D341Med (cell line): ENCODE data around the gene TNFRSF17.
"Not testable (repeated sequence)": the region's sequence is repeated elsewhere in the genome, so short reads cannot be mapped to it uniquely, and the experiment has no call there.

ENCODE experiments used
- DNase-seq: peaks from one replicate; pipeline ENCODE4 v3.0.0; 2012; ENCODE audit warnings: low spot score

Gene TNFRSF17

DNA sequence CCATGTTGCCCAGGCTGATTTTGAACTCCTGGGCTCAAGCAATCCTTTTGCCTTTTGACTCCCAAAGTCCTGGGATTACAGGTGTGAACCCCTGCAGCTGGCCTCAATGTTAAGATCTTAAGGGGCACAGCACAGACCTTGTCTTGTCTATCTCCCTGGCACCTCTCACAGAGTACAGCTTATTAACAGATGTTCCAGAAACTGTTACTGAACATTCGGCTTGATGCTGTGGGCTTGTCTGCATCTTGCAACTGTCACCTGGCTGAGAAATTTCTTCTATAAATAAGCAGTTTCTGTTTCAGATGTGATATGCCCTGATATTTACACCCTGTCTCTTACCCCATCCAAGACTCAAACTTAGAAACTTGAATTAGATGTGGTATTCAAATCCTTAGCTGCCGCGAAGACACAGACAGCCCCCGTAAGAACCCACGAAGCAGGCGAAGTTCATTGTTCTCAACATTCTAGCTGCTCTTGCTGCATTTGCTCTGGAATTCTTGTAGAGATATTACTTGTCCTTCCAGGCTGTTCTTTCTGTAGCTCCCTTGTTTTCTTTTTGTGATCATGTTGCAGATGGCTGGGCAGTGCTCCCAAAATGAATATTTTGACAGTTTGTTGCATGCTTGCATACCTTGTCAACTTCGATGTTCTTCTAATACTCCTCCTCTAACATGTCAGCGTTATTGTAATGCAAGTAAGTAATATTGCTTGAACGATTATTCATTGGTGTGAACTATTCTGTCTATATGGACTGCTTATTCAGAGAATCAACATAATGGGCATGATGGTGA is at the start of gene TNFRSF17:
Gene TNFRSF17 (plus strand): TSS at position 450 of the 791 bp plus-strand sequence. CDS start 115 bp downstream, at position 565.
- no peak for DNase-seq

GRCh38 chr16:11915644-11916523 is 49.1 kb upstream of the TNFRSF17 start, which contains the start of gene GSPT1:
Gene GSPT1 (minus strand): TSS chr16:11915956. CDS start chr16:11915720, 236 bp downstream.
- DNase-seq = peak; percentile 96

DNA sequence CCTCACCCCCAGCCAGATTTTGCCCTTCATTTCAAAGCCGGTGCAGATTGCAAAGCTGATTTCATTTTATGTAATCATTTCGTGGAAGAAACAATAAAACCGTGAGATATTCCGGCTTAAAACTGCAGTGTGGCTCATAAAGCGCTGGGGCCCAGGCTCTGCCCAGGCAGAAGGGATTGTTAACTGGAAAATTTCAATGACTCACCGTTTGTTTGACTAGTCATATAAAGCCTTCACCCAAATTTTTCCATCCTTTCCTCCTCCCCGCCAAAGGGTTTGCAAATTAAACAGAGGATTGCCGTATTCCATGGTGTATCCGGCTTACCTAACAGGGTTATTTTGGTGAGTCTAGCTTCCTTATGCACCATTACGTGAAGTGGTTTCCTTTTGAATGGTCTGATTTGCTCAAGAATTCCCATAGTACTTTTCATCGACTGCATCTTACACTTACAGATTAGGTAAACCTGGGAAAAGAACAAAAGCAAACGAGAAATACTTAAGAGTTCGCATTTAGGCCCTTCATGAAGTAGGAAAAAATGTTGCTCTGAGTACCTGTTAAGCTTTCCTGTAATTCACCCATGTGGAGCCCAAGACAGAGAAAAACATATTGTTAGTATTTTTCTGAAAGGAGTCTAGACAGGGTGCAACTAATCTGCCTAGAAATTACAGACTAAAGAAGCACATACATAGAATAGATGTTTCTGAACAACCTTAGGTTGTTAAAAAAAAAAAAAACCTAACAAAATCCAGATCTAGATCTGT is 48.3 kb upstream of the TNFRSF17 start:
- DNase-seq = no peak

DNA sequence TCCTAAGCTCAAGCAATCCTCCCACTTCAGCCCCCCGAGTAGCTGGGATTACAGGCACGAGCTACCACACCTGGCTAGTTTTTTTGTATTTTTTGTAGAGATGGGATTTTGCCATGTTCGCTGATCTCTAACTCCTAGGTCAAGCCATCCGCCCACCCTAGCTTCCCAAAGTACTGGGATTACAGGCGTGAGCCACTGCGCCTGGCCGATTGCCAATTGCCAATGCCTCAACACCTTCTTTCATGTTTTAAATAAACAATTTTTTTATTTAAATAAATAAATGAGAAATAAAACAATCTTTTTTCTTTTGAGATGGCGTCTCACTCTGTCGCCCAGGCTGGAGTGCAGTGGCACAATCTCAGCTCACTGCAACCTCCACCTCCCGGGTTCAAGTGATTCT is 41.0 kb upstream of the TNFRSF17 start:
- DNase-seq = not testable (repeated sequence)

GRCh38 chr16:11927350-11927749 is 37.7 kb upstream of the TNFRSF17 start:
- not testable (repeated sequence) for DNase-seq

GRCh38 chr16:11941945-11942344 is 23.1 kb upstream of the TNFRSF17 start, which contains the start of gene NPIPB2:
Gene NPIPB2 (minus strand): TSS chr16:11942045. CDS start chr16:11942045, 0 bp downstream.
- DNase-seq = not testable (repeated sequence)

DNA sequence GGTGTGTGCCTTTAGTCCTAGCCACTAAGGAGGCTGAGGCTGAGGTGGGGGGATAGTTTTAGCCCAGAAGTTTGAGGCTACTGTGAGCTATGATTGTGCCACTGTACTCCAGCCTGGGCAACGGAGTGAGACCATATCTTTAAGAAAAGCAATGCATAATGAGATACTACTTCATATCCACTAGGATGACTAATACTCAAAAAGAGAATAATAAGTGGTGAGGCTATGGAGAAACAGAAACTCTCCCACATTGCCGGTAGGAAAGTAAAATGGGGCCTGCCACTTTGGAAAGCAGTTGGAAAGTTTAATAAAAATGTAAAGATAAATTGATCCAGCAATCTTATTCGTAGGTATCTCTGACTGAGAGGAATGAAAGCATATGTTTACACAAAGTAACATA is 18.6 kb upstream of the TNFRSF17 start:
- no peak for DNase-seq

DNA sequence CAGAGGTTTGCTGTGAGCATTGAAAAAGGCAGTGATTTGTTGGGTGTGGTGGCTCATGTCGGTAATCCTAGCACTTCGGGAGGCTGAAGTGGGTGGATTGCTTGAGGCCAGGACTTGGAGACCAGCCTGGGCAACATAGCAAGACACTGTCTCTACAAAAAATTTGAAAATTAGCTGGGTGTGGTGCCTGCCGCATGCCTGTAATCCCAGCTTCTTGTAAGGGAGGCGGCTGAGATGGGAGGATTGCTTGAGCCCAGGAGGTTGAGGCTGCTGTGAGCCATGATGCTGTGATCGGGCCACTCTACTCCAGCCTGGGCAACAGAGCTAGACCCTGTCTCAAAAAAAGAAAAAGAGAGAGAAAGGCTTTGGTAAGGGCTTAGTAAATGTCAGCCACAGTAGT is 16.2 kb upstream of the TNFRSF17 start:
- no peak for DNase-seq

- peak; percentile 69 for DNase-seq
These were observed 15.5 kb upstream of the TNFRSF17 start for GRCh38 chr16:11949527-11949926.

DNA sequence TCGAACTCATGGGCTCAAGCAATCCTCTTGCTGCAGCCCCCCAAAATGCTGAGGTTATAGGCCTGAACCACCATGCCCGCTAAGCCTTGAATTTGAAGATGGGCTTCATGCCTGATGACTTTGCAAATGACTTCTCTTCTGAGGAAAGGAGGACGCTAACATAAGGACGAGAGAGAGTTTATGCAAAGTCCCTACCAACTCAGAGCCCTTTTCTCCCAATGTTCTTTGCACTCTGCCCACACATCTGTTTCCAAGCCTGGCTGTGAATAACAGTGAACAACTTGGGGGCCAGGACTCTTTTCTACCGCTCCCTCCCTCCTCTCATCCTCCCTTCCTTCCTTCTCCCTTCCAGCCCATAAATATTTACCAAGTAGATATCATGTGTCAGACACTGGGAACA is 14.6 kb upstream of the TNFRSF17 start:
- no peak for DNase-seq

DNA sequence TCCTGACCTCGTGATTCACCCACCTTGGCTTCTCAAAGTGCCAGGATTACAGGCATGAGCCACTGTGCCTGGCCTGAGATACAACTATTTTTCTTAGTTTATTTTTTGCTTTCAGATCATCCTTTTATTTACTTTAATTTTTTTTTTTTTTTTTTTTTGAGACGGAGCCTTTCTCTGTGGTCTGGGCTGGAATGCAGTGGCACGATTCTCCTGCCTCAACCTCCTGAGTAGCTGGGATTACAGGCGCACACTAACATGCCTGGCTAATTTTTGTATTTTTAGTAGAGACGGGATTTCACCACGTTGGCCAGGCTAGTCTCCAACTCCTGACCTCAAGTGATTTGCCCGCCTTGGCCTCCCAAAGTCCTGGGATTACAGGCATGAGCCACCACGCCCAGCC is 11.4 kb upstream of the TNFRSF17 start:
- DNase-seq = not testable (repeated sequence)

DNA sequence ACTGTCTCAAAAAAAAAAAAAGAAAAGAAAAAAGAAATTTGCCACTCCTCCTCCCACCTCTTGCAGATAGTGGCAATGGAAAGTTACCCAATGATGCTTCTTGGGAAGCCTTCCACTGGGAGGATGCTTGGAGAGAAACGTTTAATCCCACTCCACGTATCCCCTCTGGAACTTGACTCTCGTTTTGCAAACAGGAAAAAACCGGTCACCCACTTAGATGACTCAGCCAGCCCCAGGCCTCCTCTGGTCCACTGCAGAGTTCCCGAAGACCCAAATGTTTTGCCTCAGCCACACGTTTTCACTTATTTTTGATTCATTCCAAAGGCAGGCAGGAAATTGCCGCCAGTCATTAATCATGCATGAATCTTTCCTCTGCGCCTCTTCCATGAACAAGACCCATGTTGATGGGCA is 9.3 kb upstream of the TNFRSF17 start:
- no peak for DNase-seq

DNA sequence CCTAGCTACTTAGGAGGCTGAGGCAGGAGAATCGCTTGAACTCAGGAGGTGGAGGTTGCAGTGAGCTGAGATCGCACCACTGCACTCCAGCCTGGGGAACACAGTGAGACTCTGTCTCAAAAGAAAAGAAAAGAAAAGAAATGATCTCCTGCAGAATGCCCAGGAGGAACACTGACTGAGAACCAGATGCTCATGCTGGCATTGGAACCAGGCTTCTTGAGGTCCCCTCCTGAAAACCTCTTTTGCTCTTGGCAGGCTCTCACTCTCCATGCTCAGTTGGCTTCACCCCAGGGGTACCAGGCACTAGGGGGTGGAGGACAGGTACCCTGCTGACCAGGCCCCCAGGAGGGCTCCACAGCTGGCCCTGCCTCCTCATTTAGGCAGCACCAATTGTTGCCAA is 8.5 kb upstream of the TNFRSF17 start:
- DNase-seq = no peak

GRCh38 chr16:11957591-11958395 is 7.2 kb upstream of the TNFRSF17 start:
- no peak for DNase-seq

DNA sequence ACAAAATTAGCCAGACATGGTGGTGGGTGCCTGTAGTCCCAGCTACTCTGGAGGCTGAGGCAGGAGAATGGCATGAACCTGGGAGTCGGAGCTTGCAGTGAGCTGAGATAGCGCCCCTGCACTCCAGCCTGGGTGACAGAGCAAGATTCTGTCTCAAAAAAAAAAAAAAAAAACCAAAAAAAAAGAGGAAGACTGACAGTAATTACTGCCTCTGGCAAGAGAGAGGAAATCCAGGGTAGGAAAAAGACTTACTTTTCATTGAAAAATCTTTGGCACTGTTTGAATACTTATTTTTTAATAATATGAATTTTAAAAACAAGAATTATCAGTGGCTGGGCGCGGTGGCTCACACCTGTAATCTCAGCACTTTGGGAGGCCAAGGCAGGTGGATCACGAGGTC is 2.6 kb upstream of the TNFRSF17 start:
- DNase-seq = not testable (repeated sequence)

DNA sequence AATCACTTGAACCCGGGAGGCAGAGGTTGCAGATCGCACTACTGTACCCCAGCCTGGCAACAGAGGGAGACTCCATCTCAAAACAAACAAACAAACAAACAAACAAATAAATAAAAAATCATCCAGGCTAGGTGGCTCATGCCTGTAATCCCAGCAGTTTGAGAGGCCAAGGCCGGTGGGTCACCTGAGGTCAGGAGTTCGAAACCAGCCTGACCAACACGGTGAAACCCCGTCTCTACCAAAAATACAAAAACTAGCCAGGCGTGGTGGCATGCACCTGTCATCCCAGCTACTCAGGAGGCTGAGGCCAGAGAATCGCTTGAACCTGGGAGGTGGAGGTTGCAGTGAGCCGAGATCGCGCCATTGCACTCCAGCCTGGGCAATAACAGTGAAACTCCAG is 2.0 kb upstream of the TNFRSF17 start:
- not testable (repeated sequence) for DNase-seq

GRCh38 chr16:11963706-11964105 is 1.3 kb upstream of the TNFRSF17 start:
- no peak for DNase-seq

DNA sequence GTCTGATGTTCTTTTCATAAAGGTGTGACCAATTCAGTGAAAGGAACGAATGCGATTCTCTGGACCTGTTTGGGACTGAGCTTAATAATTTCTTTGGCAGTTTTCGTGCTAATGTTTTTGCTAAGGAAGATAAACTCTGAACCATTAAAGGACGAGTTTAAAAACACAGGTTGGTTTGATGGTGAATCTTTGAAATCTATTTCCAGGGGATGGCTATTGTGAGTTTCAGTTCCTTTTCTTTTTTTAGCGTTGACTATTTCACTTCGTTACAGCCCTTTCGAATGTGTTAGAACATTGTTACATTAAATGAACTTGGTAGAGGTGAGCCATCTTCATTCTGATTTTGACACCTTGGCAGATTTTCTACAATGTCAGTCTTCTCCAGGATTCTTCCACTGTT is 1.2 kb downstream of the TNFRSF17 start:
- DNase-seq = no peak

DNA sequence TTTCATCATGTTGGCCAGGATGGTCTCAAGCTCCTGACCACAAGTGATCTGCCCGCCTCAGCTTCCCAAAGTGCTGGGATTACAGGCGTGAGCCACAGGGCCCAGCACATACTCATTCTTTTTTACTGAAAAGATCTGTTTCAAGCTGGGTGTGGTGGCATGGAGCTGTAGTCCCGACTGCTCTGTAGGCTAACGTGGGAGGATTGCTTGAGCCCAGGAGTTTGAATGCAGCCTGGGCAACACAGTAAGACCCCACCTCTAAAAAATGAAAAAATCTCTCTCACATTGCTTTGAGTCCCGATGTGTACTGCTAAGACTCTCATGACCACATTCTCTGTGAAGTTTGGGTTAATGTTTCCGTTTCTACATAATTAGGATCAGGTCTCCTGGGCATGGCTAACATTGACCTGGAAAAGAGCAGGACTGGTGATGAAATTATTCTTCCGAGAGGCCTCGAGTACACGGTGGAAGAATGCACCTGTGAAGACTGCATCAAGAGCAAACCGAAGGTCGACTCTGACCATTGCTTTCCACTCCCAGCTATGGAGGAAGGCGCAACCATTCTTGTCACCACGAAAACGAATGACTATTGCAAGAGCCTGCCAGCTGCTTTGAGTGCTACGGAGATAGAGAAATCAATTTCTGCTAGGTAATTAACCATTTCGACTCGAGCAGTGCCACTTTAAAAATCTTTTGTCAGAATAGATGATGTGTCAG is 2.3 kb downstream of the TNFRSF17 start:
- DNase-seq = no peak

GRCh38 chr16:11968577-11968976 is 3.6 kb downstream of the TNFRSF17 start:
- no peak for DNase-seq
